GM12874 (cell line): Measurements from ENCODE around the gene ETFA.

Experiments
- TF ChIP-seq, protein P1 (sequence below): IDR thresholded peaks from 2 replicates; pipeline ENCODE4 v1.5.1; 2011; ENCODE audit warnings: low read depth, mild to moderate bottlenecking, control low read depth, low read length, moderate library complexity; ENCODE audit not compliant: insufficient read depth

Gene ETFA

DNA sequence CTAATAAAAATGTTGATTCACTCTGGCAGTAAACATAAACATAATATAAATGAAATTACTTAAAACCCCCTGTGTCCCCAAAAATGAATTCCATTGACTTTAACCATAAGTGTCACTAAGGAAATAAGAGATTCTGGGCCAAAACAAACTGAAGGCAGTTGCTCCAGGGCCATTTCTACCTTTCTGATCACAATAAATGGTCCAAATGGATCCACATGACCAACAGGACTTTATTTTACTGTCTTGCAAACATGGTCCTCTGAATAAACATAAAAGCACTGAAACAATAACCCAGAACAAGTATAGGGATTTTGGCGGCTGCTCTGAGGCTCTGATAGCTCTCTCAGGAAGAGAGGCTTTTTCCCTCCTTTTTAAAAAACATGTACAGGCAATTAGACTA lies 77.3 kb downstream of the ETFA start:
- TF ChIP-seq, protein P1, sequence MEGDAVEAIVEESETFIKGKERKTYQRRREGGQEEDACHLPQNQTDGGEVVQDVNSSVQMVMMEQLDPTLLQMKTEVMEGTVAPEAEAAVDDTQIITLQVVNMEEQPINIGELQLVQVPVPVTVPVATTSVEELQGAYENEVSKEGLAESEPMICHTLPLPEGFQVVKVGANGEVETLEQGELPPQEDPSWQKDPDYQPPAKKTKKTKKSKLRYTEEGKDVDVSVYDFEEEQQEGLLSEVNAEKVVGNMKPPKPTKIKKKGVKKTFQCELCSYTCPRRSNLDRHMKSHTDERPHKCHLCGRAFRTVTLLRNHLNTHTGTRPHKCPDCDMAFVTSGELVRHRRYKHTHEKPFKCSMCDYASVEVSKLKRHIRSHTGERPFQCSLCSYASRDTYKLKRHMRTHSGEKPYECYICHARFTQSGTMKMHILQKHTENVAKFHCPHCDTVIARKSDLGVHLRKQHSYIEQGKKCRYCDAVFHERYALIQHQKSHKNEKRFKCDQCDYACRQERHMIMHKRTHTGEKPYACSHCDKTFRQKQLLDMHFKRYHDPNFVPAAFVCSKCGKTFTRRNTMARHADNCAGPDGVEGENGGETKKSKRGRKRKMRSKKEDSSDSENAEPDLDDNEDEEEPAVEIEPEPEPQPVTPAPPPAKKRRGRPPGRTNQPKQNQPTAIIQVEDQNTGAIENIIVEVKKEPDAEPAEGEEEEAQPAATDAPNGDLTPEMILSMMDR: no peak

DNA sequence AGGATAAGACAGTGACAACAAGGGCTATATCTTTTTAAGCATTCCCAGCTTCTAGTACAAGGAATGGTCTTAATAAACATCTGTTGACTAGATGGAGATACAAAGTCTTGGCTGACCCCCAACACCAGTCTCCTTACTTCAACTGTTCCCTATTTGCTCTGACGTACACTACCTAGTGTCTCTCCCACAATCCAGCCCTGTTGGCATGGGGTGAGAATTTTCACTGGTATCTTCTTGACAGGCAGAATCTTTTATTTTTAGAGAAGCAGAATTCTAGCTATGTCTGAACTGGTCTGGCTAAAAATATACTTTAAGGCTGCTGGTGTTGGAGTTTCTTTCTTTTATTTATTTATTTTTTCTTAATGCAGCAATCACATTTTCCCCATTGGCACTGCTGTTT lies 82.0 kb downstream of the ETFA start:
- TF ChIP-seq, protein P1: no peak

DNA sequence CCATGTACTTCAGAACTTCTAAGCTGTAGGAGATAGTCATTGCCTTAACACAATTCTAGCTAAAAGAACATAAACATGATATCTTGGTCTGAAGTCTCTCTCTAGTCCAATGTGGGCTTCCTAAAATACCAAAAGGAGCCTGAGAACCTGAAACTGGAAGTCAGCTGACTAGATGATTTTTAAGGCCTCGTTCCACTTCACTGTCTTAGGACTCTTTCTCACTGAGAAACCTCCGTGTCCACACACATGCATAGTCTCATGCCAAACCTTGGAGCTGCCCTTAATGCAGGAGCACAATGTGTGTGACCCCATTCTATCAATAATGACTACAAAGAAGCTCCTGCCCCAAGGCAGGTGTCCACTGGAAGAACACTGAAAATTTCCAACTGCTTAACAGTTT lies 87.7 kb downstream of the ETFA start:
- TF ChIP-seq, protein P1: no peak

DNA sequence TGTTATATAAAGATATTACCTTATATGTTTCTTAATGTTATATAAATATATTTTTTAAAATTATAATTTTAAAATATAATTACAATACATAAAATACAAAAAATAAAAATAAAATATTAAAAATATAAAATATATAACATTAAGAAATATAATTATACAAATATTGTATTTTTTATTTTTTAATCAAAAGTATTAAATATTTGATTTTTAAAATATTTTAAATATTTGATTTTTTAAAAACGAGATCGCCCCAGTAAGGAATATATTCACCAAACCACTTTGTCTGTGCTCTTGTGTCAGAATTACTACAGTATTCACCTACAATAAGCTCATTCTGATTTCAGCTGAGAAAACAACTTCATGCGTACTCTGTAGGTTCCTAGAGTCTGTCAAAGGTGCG lies 89.1 kb downstream of the ETFA start:
- TF ChIP-seq, protein P1: no peak

DNA sequence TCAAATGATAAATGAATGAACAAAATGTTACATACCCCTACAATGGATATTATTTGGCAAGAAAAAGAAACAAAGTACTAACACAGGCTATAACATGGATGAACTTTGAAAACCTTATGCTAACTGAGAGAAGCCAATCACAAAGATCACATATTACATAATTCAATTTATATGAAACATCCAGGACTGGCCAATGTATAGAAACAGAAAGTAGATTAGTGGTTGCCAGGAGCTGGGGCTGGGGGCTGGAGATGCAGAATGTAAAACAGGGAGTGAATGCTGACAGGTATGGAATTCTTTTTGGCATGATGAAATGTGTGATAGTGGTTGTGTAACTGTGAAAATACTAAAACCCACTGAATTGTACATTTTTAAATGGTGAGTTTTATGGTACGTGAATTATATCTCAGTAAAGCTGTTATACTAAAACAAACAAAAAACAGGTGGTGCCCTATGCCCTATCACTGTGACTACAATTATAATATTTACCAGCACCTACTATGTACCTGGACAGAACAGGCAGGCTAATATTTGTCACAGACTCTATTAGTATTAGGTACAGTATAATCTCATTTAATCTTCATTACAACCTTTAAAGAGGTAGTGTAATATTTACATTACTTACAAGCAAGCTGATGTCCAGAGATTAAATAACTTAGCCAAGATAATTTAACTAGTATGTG lies 90.0 kb downstream of the ETFA start:
- TF ChIP-seq, protein P1: no peak

DNA sequence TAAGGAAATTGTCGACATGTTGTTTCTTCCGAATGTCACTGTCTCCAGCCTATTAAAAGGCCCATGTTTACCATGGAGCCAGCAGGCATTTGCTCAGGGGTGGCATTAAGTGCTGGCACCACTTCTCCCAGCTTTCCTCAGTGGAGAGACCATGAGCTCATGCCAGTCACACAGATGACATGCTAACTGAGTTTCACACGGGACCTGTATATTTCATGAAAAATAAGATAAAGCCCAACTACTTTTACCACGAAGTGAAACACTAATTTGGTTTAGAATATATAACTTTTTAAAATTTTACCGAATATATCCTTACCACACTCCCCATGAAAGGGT lies 93.4 kb downstream of the ETFA start:
- TF ChIP-seq, protein P1: no peak

DNA sequence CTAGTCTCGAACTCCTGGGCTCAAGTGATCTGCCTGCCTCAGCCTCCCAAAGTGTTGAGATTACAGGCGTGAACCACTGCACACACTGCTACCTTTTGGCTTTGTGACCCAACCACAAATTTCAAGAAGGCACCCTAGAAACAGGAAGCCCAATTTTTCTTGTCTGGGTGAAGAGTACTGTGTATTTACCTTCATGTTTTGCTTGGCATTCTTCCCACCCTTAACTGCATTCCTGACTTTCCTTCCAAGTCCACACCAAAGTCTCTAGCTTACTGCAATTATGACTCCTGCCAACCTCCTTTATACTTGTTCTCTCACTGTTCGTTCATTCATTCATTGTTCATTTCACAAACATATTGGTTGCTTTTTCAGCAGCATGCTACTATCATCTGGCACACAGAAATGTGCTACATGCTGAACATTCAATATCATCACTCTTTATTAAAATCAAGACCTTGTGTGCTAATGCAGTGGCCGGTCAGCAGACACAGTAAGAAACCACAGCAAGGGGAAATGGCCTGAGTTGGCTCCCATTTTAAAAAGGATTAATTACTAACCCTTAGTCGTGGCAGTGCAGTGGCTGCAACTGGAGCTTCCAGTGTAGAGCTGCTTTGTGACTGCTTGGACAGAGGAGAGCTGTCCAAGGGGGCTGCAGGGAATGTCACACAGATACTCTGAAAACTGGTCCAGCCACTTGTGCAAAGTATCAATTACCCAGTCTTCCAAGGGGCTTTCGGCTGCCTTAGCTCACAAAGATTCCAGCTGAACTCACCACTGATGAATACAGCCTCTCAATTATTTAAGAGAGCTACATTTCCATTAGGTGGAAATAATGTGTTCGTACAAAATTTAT lies 94.0 kb downstream of the ETFA start:
- TF ChIP-seq, protein P1: no peak
